ENCODE data around the gene PRAMEF12. TPM values are rescaled to one million over a fixed set of nuclear protein-coding genes. Genes with fewer than 3 reads are reported as not detected.
"Not testable (repeated sequence)": the region's sequence is repeated elsewhere in the genome, so short reads cannot be mapped to it uniquely, and the experiment has no call there.

PRAMEF12 gene
- total RNA-seq, 2 experiments from 2014 or later, result not detected

DNA sequence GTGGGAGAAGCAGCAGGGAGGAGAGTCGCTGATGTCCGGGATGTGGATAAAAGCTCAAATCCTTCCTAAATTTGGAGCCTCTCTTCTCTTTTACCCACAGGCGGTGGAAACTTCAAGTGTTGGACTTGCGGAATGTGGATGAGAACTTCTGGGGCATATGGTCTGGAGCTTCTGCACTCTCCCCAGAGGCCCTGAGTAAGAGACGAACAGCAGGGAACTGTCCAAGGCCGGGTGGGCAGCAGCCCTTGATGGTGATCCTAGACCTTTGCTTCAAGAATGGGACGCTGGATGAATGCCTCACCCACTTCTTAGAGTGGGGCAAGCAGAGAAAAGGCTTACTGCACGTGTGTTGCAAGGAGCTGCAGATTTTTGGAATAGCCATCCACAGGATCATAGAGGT is 1.9 kb downstream of the PRAMEF12 start:
- no peaks in the 10 kb centered on the region for H3K9me3 Mint-ChIP-seq
- DNase-seq (no peak), ATAC-seq (no peak)
- no peaks in the 10 kb centered on the region for H3K4me1 Mint-ChIP-seq (ENCODE audit: low read depth)
- peaks cover 6% of the 10 kb centered on the region for H3K27me3 Mint-ChIP-seq
- no peak overlapping the region for H3K4me3 Mint-ChIP-seq
- no peak for TF ChIP-seq CTCF (IDR thresholded peaks at IDR 0.05)
- intact Hi-C loops (cut with micrococcal nuclease), result no loop called here
- POLR2A ChIA-PET, result no interaction called here
- no peaks in the 10 kb centered on the region for H3K36me3 Mint-ChIP-seq (ENCODE audit: low read depth)
- no peak overlapping the region for H3K27ac Mint-ChIP-seq
- CTCF ChIA-PET, result no interaction called here

GRCh38 chr1:12776801-12777557 is 3.4 kb downstream of the PRAMEF12 start:
- DNase-seq (no peak), ATAC-seq (no peak)

DNA sequence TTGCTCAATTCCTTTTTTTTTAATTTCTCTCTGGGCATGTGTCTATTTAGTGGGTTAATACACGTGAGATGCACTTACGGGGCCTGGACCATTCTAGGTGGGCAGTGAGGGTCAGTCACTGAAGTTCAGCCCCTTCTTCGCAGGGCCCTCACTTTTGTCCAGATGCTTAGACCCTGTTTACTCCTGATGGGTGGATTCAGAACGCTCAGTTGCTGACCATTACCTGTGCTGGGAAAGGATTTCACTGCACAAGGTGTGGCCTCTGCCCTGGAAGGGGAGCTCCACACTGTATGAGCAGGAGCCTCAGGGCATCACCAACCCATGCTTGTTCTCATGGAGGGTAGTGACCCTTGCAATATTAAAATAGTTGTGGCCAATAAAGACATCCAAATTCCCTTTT is 4.5 kb downstream of the PRAMEF12 start:
- Mint-ChIP-seq H3K9me3 (peaks cover under 1% of the 10 kb centered on the region), H3K27me3 (peaks cover 4% of the 10 kb centered on the region), H3K36me3 (ENCODE audit: low read depth) (no peaks in the 10 kb centered on the region), H3K4me3 (no peak overlapping the region), H3K4me1 (ENCODE audit: low read depth) (no peaks in the 10 kb centered on the region), H3K27ac (no peak overlapping the region)
- DNase-seq, result no peak
- intact Hi-C loops (cut with micrococcal nuclease), result no loop called here
- ChIA-PET CTCF (no interaction called here), POLR2A (no interaction called here)
- no peak for ATAC-seq
- no peak for TF ChIP-seq CTCF (IDR thresholded peaks at IDR 0.05)

More at GRCh38 chr1:12776801-12777557, 3.4 kb downstream of the PRAMEF12 start:
- no peaks in the 10 kb centered on the region for H3K9me3 Mint-ChIP-seq
- H3K36me3 Mint-ChIP-seq (ENCODE audit: low read depth), result no peaks in the 10 kb centered on the region
- POLR2A ChIA-PET, result no interaction called here
- no peak overlapping the region for H3K4me3 Mint-ChIP-seq
- no peaks in the 10 kb centered on the region for H3K4me1 Mint-ChIP-seq (ENCODE audit: low read depth)
- intact Hi-C loops (cut with micrococcal nuclease), result no loop called here
- TF ChIP-seq CTCF (IDR thresholded peaks at IDR 0.05), result no peak
- peaks cover 6% of the 10 kb centered on the region for H3K27me3 Mint-ChIP-seq
- CTCF ChIA-PET, result no interaction called here
- no peak overlapping the region for H3K27ac Mint-ChIP-seq

DNA sequence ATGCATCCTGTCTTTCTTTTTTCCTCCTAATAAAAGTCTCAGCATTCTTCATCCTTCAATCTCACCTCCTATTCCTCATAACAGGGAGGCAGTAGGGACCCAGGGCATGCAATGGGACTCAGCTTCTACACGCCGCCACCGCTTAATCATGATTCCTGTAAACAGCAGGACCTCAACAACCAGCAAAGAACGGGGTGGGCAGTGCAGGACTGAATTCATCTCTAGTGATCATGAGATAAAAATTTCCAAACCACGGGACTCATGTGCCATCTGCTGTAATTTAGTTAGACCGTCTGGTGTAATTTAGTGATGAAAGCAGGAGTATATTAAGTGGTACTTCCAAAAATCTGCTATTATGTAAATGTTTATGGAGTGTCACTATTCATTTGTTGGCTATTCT is 5.4 kb downstream of the PRAMEF12 start:
- Mint-ChIP-seq H3K4me3 (no peak overlapping the region), H3K4me1 (ENCODE audit: low read depth) (no peaks in the 10 kb centered on the region), H3K36me3 (ENCODE audit: low read depth) (no peaks in the 10 kb centered on the region), H3K27ac (no peak overlapping the region), H3K27me3 (peaks cover 3% of the 10 kb centered on the region), H3K9me3 (peaks cover 7% of the 10 kb centered on the region)
- no peak for ATAC-seq
- ChIA-PET POLR2A (no interaction called here), CTCF (no interaction called here)
- no peak for DNase-seq
- intact Hi-C loops (cut with micrococcal nuclease), result no loop called here
- TF ChIP-seq CTCF (IDR thresholded peaks at IDR 0.05), result no peak

GRCh38 chr1:12781488-12781887 is 8.0 kb downstream of the PRAMEF12 start:
- peaks cover 22% of the 10 kb centered on the region for H3K9me3 Mint-ChIP-seq
- intact Hi-C loops (cut with micrococcal nuclease); DNase-seq; H3K4me3 Mint-ChIP-seq; H3K27me3 Mint-ChIP-seq; POLR2A ChIA-PET; H3K4me1 Mint-ChIP-seq (ENCODE audit: low read depth); H3K36me3 Mint-ChIP-seq (ENCODE audit: low read depth); H3K27ac Mint-ChIP-seq; ATAC-seq; CTCF ChIA-PET: not testable (repeated sequence)
